SU-DHL-6 (cell line): ENCODE data around the gene PDHX.

Experiments used
- H2AFZ ChIP-seq: fragments of 200-600 bp; sonication (generic); 2 replicates; pipeline ENCODE4 v1.6.1; 2014; ENCODE audit warnings: low read depth, mild to moderate bottlenecking, moderate library complexity, mixed read lengths, antibody characterized with exemption, low read length; ENCODE audit not compliant: severe bottlenecking
- H3F3A ChIP-seq: fragments of 200-600 bp; shearing (Covaris generic); 2 replicates; pipeline ENCODE4 v1.6.0; 2016; ENCODE audit warnings: antibody characterized with exemption, mild to moderate bottlenecking; ENCODE audit not compliant: insufficient read depth
- H3K27ac ChIP-seq: fragments of 200-600 bp; sonication (generic); 2 replicates; pipeline ENCODE4 v1.5.1; 2016; ENCODE audit warnings: low read depth, mild to moderate bottlenecking, low read length, moderate library complexity, mixed read lengths
- H3K27me3 ChIP-seq: fragments of 200-600 bp; sonication (generic), shearing (Covaris generic); 2 replicates; pipeline ENCODE4 v1.6.0; 2014; ENCODE audit warnings: mild to moderate bottlenecking, low read length
- H3K36me3 ChIP-seq: fragments of 200-600 bp; sonication (generic); 2 replicates; pipeline ENCODE4 v1.6.1; 2014; ENCODE audit warnings: mild to moderate bottlenecking, low read length, mixed read lengths
- H3K4me2 ChIP-seq: fragments of 300-600, 200-600 bp; shearing (Covaris generic), sonication (generic); 2 replicates; pipeline ENCODE4 v1.6.0; 2014; ENCODE audit warnings: low read length, low read depth, mild to moderate bottlenecking; ENCODE audit not compliant: poor library complexity, severe bottlenecking
- H3K4me3 ChIP-seq: fragments of 200-600 bp; sonication (generic); 2 replicates; pipeline ENCODE4 v1.5.1; 2014; ENCODE audit warnings: antibody characterized with exemption, low read length, mild to moderate bottlenecking, mixed read lengths; ENCODE audit not compliant: insufficient read depth, poor library complexity, severe bottlenecking
- H3K79me2 ChIP-seq: fragments of 200-600 bp; sonication (generic); 2 replicates; pipeline ENCODE4 v1.6.1; 2014; ENCODE audit warnings: mild to moderate bottlenecking, low read length, moderate library complexity; ENCODE audit not compliant: insufficient read depth
- H3K9ac ChIP-seq: fragments of 200-600 bp; sonication (generic); 2 replicates; pipeline ENCODE4 v1.7.0; 2014; ENCODE audit warnings: mild to moderate bottlenecking, low read length
- H3K9me2 ChIP-seq: fragments of 200-600 bp; sonication (generic); replicated peaks from 2 replicates; pipeline ENCODE4 v1.6.1; 2014; ENCODE audit warnings: low read length; ENCODE audit not compliant: insufficient read depth
- H3K9me3 ChIP-seq: fragments of 200-600 bp; sonication (generic); 2 replicates; pipeline ENCODE4 v1.6.1; 2014; ENCODE audit warnings: low read length, mixed read lengths; ENCODE audit not compliant: insufficient read depth
- H4K20me1 ChIP-seq: fragments of 200-600 bp; sonication (generic); 2 replicates; pipeline ENCODE4 v1.6.1; 2014; ENCODE audit warnings: low read depth, mild to moderate bottlenecking, antibody characterized with exemption, low read length, moderate library complexity, mixed read lengths
- CTCF ChIP-seq: fragments of 200-600 bp; sonication (generic); IDR thresholded peaks from one replicate; pipeline ENCODE4 v1.5.1; 2017; ENCODE audit warnings: antibody characterized with exemption, mild to moderate bottlenecking, low read length, moderate library complexity; ENCODE audit not compliant: insufficient read depth, poor library complexity, severe bottlenecking
- EZH2phosphoT487 ChIP-seq: fragments of 200-600 bp; sonication (generic), shearing (Covaris generic); conservative IDR thresholded peaks from 2 replicates; pipeline ENCODE4 v1.6.1; 2018; ENCODE audit warnings: mild to moderate bottlenecking, antibody characterized with exemption, low read length, moderate library complexity, mixed read lengths

Gene PDHX

DNA sequence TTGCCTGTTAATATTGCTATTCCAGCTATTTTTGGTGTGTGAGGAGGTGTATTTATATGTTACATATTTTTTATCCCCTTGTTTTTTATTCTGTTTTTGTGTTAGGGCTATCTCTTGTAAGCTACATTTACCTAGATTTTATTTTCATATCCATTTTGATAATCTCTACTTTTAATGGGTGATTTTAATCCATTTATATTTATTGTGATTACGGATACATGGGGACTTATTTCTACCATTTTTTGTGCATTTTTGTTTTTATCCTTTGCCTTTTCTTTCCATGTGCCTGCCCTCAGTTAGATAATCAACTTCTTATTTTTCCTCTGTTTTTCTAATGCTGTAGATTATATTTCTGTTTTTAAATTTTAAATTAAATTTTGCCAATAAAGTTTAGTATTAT lies 28.3 kb downstream of the PDHX start:
- Histone ChIP-seq H3K79me2 (no peaks in the 10 kb centered on the region), H2AFZ (no peak overlapping the region), H3K27ac (no peak overlapping the region), H3K4me3 (no peak overlapping the region), H3F3A (no peaks in the 10 kb centered on the region), H3K9ac (no peak overlapping the region), H3K9me3 (peaks cover 3% of the 10 kb centered on the region; the same call in 1 of the 2 replicates), H4K20me1 (0 out of 2 replicates have a peak, but pooled peaks cover 4% of the 10 kb centered on the region), H3K9me2 (no peaks in the 10 kb centered on the region), H3K27me3 (no peaks in the 10 kb centered on the region), H3K36me3 (peaks cover 3% of the 10 kb centered on the region; the same call in 1 of the 2 replicates), H3K4me2 (no peak overlapping the region)
- no peak for TF ChIP-seq CTCF
- TF ChIP-seq EZH2phosphoT487: no peak

DNA sequence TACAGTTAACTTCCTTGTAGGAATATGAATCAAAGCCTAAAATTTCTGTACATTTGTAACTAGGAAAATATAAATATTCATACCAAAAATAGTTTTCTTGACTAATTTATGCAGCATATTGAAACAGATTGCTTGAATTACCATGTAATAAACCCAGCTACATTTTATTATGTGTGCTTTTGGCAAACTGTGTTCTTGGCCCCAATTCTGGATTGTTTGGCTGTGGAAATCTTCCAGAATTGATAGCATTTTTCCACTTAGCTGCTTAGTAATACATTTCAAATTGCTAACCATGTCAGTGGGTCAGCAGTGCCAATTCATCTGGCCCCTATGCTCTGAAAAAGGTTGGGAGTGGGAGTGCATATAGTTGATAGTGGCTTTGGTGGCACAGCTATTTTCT lies 32.3 kb downstream of the PDHX start:
- Histone ChIP-seq H3K9ac (no peak overlapping the region), H3K4me2 (no peak overlapping the region), H3K4me3 (no peak overlapping the region), H3K9me2 (no peaks in the 10 kb centered on the region), H3K27ac (no peak overlapping the region), H2AFZ (no peak overlapping the region), H3K36me3 (peaks cover 3% of the 10 kb centered on the region; the same call in 1 of the 2 replicates), H4K20me1 (no peaks in the 10 kb centered on the region), H3F3A (no peaks in the 10 kb centered on the region), H3K27me3 (no peaks in the 10 kb centered on the region), H3K79me2 (no peaks in the 10 kb centered on the region), H3K9me3 (peaks cover 3% of the 10 kb centered on the region; the same call in 1 of the 2 replicates)
- TF ChIP-seq CTCF (no peak), EZH2phosphoT487 (no peak)

DNA sequence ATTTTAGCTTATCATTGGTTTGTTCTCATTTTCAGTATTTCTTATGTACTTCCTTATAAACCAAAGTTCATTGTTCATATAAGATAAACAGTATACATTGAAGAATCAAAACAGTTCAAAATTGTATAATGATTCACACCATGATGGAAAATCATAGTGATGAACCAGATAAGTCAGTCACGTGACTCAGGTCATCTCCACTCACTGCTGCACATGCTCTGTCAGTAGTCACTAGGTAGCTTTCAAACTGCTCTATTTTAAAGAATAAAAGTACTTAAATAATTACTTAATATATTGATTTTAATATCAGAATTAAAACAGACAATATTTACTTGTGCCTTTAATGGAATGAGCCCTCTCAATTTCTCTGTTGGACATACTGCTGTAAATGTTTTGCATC lies 37.5 kb downstream of the PDHX start:
- Histone ChIP-seq H3K79me2 (no peaks in the 10 kb centered on the region), H3F3A (no peaks in the 10 kb centered on the region), H3K36me3 (no peaks in the 10 kb centered on the region; the same call in 1 of the 2 replicates), H3K4me3 (no peak overlapping the region), H3K9me3 (no peaks in the 10 kb centered on the region), H3K4me2 (no peak overlapping the region), H3K27ac (no peak overlapping the region), H3K27me3 (no peaks in the 10 kb centered on the region), H3K9ac (no peak overlapping the region), H2AFZ (no peak overlapping the region), H3K9me2 (no peaks in the 10 kb centered on the region), H4K20me1 (no peaks in the 10 kb centered on the region)
- TF ChIP-seq EZH2phosphoT487 (no peak), CTCF (no peak)
